ENCODE data around the gene MACROD2. TPM values are rescaled to one million over a fixed set of nuclear protein-coding genes. Genes with fewer than 3 reads are reported as not detected.
A peak's percentile ranks its signal among the peaks of the same experiment; 100 is the strongest.

The MACROD2 gene
- polyA plus RNA-seq, 2 of the 4 experiments (the other 2 are of a cell fraction) = 0.96 to 1.3 TPM

DNA sequence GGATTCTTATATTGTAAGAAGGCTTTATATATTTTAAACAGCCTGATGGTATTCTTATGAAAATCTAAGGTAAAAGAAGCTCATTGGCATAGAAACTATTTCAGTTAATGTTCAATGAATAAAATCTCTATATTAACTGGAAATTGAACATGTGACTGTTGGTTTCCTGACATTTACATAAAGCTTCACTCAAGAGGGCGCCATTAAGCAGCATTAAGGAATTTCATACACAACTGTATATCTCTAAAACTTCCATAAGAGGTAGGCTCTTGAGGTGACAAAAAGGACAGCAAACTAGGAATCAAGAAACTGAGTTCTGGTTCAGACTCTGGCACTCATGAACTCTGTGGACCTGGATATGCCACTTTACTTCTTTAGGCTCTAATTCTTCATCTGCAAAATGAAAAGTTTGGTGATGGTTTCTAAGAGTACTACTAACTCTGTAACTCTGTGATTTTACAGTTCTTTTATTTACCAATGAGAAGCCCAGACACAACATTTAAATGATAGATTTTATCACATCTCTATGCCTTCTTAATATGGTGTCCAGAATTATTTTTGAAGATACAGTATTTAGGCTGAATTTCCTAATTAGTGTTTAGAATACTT lies 194.6 kb downstream of the MACROD2 start:
- POLR2A ChIA-PET = no interaction called here
- H3K4me3 ChIP-seq = no peak overlapping the region

DNA sequence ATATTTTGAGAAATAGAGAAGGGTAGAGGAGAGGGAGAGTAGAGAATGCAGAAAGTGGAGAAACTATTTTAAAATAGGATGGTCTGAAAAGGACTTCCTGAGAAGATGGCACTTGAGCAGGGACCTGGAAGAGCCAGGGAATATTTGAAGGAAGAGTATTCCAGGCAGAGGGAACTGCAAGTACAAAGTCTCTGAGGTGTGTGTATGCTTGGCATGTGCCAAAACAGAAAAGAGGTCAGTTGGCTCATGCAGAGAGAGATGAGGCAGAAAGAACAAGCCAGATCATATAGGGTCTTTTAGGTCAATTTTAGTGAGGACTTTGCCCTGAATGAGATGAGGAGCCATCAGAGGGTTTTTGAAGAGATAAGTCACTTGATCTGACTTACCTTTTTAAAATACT lies 196.2 kb downstream of the MACROD2 start:
- ATAC-seq (no peak), FAIRE-seq (no peak), DNase-seq (ENCODE audit: low read depth in 1 of 2, low spot score in 1 of 2) (no peak)
- Histone ChIP-seq H3K4me3 (no peak overlapping the region), H3K27ac (no peak overlapping the region), H3K9me3 (no peaks in the 10 kb centered on the region), H3K4me2 (no peak overlapping the region), H3K4me1 (no peaks in the 10 kb centered on the region)
- TF ChIP-seq HOXB13 (CRISPR knock-in tag; IDR thresholded peaks at IDR 0.05; ENCODE audit: low read depth) (no peak), HOXB5 (CRISPR knock-in tag; IDR thresholded peaks at IDR 0.05) (no peak), HEYL (CRISPR knock-in tag; IDR thresholded peaks at IDR 0.05) (no peak), NR3C1 (IDR thresholded peaks at IDR 0.05) (no peak), HDAC2 (IDR thresholded peaks at IDR 0.05) (no peak), ESRRA (IDR thresholded peaks at IDR 0.05; ENCODE audit: borderline replicate concordance, low read length) (no peak), FOXS1 (CRISPR knock-in tag; IDR thresholded peaks at IDR 0.05) (no peak), KDM1A (IDR thresholded peaks at IDR 0.05; ENCODE audit: low read depth) (no peak), PHF8 (IDR thresholded peaks at IDR 0.05; ENCODE audit: borderline replicate concordance, low read depth) (no peak)
- TF ChIP-seq, protein P1, sequence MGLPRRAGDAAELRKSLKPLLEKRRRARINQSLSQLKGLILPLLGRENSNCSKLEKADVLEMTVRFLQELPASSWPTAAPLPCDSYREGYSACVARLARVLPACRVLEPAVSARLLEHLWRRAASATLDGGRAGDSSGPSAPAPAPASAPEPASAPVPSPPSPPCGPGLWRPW (IDR thresholded peaks at IDR 0.05) = no peak
- TF ChIP-seq, protein P2, sequence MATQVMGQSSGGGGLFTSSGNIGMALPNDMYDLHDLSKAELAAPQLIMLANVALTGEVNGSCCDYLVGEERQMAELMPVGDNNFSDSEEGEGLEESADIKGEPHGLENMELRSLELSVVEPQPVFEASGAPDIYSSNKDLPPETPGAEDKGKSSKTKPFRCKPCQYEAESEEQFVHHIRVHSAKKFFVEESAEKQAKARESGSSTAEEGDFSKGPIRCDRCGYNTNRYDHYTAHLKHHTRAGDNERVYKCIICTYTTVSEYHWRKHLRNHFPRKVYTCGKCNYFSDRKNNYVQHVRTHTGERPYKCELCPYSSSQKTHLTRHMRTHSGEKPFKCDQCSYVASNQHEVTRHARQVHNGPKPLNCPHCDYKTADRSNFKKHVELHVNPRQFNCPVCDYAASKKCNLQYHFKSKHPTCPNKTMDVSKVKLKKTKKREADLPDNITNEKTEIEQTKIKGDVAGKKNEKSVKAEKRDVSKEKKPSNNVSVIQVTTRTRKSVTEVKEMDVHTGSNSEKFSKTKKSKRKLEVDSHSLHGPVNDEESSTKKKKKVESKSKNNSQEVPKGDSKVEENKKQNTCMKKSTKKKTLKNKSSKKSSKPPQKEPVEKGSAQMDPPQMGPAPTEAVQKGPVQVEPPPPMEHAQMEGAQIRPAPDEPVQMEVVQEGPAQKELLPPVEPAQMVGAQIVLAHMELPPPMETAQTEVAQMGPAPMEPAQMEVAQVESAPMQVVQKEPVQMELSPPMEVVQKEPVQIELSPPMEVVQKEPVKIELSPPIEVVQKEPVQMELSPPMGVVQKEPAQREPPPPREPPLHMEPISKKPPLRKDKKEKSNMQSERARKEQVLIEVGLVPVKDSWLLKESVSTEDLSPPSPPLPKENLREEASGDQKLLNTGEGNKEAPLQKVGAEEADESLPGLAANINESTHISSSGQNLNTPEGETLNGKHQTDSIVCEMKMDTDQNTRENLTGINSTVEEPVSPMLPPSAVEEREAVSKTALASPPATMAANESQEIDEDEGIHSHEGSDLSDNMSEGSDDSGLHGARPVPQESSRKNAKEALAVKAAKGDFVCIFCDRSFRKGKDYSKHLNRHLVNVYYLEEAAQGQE (IDR thresholded peaks at IDR 0.05) = no peak
- POLR2A ChIA-PET = no interaction called here
- CTCF ChIA-PET = interaction anchor here (1.0 to 1.5 kb wide), 2 partner anchors 72 to 142 kb away, joined by 3 read pairs; no protein-coding TSS in a partner anchor

More for the DNA sequence above, 194.6 kb downstream of the MACROD2 start:
- DNase-seq (ENCODE audit: low read depth in 1 of 2, low spot score in 1 of 2) = peak; percentile 12 to 69
- peak; percentile 59 to 77; a peak in 4 of 6 replicates for ATAC-seq
- Histone ChIP-seq H3K4me1 (no peaks in the 10 kb centered on the region), H3K27ac (no peak overlapping the region), H3K9me3 (no peaks in the 10 kb centered on the region), H3K4me2 (no peak overlapping the region)
- WGBS (ENCODE audit: missing lambda C conversion rate) = 0% methylated on average over 1 of the region's 1 CpG
- CTCF ChIA-PET = interaction anchor here (0.6 to 2.2 kb wide), 11 partner anchors 9 to 154 kb away, joined by 3 to 8 read pairs (median 4); no protein-coding TSS in a partner anchor
- TF ChIP-seq JUN (IDR thresholded peaks at IDR 0.05) (no peak), JUNB (IDR thresholded peaks at IDR 0.05) (no peak), HOXB5 (CRISPR knock-in tag; IDR thresholded peaks at IDR 0.05) (no peak), FOSB (CRISPR knock-in tag; IDR thresholded peaks at IDR 0.05) (no peak), HDAC2 (IDR thresholded peaks at IDR 0.05) (no peak), RAD21 (conservative IDR thresholded peaks at IDR 0.05 in 1 of 2, IDR thresholded peaks at IDR 0.05 in 1 of 2) (peak; percentile 82 to 86), ZC3H11A (IDR thresholded peaks at IDR 0.05) (no peak), KDM5A (IDR thresholded peaks at IDR 0.05) (no peak), GATA3 (IDR thresholded peaks at IDR 0.05; ENCODE audit: borderline replicate concordance) (no peak), BHLHE40 (IDR thresholded peaks at IDR 0.05; ENCODE audit: low read depth, low read length) (no peak), NFE2L2 (conservative IDR thresholded peaks at IDR 0.05; ENCODE audit: low read length) (no peak), SMC3 (IDR thresholded peaks at IDR 0.05) (peak; percentile 76)
- TF ChIP-seq, protein P3, sequence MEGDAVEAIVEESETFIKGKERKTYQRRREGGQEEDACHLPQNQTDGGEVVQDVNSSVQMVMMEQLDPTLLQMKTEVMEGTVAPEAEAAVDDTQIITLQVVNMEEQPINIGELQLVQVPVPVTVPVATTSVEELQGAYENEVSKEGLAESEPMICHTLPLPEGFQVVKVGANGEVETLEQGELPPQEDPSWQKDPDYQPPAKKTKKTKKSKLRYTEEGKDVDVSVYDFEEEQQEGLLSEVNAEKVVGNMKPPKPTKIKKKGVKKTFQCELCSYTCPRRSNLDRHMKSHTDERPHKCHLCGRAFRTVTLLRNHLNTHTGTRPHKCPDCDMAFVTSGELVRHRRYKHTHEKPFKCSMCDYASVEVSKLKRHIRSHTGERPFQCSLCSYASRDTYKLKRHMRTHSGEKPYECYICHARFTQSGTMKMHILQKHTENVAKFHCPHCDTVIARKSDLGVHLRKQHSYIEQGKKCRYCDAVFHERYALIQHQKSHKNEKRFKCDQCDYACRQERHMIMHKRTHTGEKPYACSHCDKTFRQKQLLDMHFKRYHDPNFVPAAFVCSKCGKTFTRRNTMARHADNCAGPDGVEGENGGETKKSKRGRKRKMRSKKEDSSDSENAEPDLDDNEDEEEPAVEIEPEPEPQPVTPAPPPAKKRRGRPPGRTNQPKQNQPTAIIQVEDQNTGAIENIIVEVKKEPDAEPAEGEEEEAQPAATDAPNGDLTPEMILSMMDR (IDR thresholded peaks at IDR 0.05) = peak; percentile 69
- TF ChIP-seq, protein P4, sequence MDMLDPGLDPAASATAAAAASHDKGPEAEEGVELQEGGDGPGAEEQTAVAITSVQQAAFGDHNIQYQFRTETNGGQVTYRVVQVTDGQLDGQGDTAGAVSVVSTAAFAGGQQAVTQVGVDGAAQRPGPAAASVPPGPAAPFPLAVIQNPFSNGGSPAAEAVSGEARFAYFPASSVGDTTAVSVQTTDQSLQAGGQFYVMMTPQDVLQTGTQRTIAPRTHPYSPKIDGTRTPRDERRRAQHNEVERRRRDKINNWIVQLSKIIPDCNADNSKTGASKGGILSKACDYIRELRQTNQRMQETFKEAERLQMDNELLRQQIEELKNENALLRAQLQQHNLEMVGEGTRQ (IDR thresholded peaks at IDR 0.05) = 0 out of 2 replicates have a peak, but pooled peaks have one; percentile 40
- TF ChIP-seq, protein P5, sequence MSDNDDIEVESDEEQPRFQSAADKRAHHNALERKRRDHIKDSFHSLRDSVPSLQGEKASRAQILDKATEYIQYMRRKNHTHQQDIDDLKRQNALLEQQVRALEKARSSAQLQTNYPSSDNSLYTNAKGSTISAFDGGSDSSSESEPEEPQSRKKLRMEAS (IDR thresholded peaks at IDR 0.05) = no peak
- peak; percentile 92 for FAIRE-seq

All from A549 (cell line).